GM21381 (cell line): ENCODE measurements around the gene WNT3.

Source experiments
- ATAC-seq: cut with Tn5 transposase; IDR thresholded peaks from one replicate; pipeline ENCODE4 v1.9.1; 2021; ENCODE audit warnings: mild to moderate bottlenecking, moderate library complexity; ENCODE audit not compliant: unreplicated experiment

Gene WNT3

DNA sequence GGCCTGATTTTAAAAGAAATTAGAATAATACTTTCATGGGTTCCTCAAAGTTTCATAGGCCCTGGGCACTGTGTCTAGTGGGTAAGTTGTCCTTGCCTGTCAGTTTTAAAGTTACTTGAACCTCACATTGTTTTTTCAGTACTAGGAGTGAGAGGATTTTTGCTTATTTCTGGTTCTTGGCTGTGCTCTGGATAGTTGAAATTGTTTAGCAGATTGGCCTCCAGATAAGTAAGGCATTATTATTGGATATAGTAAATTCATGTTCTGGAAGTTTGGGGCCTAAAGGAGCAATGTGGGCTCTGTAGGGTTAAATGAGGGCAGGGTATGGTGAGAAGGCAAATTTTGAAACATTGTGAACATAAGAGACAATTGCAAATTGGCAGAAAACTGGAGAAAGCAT is 78.5 kb downstream of the WNT3 start:
- no peak for ATAC-seq

DNA sequence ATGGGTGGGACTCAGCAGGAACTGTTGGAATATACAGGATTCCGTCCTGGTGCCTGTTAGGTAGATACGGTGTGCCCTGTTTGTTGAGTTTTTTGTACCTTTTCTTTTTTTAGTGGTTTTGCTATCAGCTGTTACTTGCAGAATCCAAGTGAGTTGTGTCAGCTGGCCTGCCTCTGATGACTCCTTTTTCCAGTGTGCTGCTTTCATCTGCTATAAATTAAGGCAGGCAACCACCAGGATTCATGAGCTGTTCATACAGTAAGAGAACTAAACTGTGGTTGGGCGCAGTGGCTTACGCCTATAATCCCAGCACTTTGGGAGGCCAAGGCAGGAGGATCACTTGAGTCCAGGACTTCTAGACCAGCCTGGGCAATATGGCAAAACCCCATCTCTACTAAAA is 79.9 kb downstream of the WNT3 start:
- ATAC-seq = no peak

DNA sequence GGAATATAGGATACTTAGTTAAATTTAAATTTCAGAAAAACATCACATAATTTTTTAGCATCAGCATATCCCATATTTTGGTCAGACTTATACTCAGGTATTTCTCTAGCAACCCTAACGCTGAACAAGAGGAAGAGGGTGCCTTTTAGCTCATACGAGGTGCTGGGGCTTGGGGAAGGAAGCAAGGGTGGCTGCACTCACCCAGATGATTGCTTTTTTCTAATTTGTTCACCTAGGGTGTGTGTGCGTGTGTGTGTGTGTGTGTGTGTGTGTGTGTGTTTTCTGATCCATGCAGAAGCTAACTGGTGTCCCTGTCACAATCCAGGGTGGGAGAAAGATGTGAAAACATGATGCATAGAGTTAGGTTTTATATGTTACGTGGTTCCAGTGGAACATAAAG is 81.2 kb downstream of the WNT3 start:
- ATAC-seq = no peak

DNA sequence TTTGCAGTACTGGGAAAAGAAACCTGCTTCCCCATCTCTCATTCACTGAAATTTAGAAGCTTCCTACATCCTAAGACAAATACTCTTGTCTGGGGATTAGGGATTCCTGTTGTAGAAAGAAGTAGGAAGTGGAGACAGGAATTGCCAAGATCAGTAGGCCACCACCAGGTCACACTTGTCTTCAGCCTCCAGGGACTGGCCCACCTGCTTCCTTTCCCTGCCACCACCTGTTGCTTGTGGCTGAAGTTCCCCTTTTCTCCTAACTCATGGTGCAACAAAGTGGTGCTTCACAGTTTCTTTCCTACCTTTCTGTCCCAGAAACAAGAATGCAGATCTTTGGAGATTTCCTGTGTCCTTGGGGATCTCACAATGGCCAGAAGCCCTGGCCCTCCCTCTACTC is 82.4 kb downstream of the WNT3 start:
- no peak for ATAC-seq

DNA sequence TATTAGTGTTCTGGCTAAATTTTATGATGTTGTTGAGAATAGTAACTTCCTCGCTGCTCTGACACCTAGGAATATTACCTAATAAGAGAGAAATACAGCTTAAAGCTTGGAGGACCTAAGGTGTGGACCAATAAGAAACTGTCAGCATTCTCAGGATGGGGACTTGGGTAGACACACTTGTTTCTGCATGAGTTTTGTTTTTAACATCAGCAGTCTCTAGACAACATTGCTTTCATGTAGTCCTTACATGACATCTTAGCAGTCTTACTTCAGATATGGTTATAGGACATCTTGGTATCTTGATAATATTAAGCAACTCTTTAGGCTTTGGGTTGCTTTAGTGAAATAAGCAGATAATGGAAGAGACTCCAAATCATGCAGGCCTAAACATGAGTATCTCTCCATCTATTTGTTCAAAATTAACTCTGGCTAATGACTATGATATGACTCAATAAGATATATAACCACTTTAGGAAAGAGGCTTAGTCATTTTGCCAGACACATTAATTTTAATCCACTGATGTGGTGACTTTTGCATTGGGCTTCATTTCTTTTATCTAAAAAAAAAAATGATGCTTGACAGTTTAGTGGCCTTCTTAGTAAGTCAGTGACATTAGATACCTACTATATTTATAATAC is 84.5 kb downstream of the WNT3 start:
- ATAC-seq = no peak

DNA sequence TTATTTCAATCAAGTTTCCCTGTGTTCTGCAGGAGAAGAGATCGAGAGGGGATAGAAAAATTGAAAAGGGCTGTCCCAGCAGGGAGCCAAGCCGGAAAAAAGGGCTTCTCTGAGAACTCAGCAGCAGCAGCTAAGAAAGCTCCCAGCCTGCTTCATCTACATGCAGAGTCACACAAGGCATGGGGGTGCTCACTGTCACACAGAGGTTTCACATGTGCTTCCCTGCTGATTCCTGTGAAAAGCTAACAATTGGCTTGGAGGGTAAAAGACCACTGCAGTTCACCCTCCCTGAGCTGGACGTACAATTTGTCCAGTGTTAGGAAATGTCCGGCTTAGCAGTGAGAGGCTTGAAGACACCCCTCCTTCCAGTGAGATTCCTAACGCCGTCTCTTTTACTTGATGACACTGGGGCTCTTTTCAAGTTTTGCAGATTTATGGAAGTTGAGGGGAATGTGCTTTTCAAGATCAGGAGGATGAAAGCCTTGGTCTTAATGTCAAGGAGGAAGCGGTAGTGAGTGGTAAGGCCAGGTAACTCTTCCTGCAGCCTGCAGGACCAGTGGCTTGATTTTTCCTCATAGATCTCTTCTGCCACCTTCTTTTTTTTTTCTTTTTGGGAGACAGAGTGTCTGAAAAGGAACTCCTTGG is 85.6 kb downstream of the WNT3 start:
- ATAC-seq = no peak

DNA sequence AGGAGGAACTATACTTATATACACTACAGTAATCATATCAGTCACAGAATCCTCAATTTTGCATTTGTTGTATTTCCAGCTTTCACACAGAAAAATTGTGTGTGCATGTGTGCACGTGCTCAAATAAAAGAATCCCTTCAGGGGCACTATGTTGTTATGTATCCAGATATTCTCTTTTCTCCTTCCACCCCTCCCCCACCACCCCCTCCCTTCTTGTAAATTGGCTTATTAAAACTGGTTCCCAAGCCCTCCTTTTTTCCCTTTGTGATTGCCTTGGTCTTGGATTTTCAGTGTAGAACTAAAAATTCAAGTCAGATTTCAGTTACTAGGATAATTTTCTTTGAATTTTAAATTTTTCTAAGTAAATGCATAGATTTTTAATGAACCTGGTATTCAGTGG is 86.3 kb downstream of the WNT3 start:
- ATAC-seq = no peak

DNA sequence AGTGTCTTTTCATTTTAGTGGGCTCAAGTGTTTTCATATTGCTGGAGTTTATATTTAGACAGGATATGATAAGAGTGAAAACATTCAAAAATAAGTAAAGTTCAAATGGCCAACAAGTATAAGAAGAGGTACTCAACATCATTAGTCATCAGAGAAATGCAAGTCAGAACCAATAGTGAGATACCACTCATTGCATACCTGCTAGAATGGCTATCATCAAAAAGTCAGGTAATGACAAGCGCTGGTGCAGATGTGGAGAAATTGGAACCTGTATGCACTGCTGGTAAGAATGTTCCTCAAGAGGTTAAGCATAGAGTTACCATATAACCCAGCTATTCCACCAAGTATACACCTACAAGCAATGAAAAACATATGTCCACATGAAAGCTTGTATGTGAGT is 87.8 kb downstream of the WNT3 start:
- no peak for ATAC-seq

DNA sequence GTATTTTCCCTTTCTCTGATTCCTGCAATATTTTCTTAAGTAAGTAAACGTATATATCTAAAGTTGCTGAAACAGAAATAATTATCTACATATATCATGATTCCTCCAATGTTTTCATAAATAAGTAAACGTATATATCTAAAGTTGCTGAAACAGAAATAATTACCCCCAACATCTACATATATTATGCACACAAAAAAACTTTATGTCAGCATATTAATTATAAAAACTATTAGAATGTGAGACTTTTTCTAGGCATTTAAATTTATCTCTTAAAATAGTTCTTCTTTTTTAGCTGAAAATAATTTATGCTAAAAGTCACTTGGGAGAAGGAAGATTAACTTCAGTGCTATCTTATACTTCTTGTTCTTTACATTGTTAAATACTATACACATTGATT is 88.5 kb downstream of the WNT3 start:
- no peak for ATAC-seq

DNA sequence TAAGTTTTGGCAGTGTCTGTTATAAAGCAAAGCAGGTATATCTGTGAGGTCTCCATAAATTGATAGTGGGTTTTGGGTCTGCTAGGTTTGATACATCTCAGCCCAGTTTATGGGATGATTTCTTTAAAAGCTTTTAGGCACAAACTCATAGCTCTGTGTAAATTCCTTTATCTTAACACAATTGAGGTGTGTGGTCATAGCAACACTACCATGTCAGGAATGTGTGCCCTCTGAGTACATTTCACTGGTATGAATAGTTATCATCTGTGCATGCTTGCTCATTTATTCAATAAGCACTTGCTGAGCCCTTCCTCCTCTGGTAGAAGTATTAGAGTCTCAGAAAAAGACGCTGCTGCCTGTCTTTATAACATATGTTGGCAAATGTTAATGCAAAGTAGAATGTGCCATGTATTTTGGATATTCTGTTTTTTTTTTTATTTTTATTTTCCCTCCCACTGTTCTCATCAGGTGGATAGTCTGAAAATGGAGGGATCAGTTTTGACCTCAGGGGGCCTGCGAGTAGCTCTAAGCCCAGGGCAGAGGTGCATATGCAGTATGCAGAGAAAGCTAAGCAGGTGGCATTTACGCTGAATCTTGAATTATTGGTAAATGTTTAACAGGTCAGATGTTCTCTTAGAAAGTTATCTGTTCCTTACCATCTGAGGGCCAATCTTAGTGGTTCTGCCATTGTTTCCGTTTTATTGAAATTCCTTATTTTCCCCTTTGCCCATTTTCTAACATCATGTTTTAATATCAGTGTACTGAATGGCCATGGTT is 90.7 kb downstream of the WNT3 start:
- ATAC-seq = no peak

DNA sequence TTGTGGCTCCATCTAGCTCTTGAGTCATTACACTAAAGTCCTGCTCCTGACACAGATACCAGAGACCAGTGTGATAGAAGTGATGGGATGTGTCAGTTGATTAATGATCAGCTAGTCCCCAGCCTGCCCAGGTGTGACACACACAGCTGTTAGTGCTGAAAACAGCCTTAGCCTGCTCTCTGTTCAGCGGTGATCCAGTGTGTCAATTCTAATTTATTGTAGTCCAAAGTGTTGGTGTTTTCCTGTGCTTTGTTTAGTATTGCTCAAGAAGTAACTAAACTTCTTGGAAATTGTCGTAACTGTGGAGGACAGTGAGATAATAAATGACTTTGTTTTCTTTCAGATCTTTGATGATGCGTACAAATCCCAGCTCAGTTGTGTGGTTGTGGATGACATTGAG is 92.3 kb downstream of the WNT3 start:
- no peak for ATAC-seq

DNA sequence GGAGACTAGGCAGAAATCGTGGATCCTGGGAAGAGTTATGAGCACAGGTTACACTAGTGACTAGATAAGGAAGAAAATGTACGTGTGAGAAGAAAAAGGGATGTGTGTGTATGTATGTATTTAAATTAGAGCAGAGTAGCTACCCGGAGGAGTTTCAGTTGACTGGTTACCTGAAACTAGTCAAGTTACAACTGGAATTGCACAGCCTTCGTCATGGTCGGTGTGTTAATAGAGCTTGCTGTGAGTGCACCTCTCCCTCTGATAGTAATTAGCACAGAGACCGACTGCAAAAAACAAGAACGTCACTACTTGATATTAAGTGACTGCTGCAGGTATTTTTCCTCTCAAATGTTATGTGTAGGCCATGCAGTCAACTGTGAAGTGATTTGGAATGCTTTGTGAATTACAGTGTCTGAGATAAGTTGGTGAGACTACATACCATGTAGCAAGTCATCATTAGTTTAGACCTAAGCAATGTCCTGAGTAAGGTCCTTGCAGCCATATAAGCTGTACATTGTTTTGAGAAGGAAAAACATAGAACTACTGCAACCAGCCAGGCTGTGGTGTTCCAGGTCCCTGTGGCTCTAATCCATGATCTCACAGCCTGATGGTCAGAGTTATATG is 95.7 kb downstream of the WNT3 start:
- ATAC-seq = no peak

DNA sequence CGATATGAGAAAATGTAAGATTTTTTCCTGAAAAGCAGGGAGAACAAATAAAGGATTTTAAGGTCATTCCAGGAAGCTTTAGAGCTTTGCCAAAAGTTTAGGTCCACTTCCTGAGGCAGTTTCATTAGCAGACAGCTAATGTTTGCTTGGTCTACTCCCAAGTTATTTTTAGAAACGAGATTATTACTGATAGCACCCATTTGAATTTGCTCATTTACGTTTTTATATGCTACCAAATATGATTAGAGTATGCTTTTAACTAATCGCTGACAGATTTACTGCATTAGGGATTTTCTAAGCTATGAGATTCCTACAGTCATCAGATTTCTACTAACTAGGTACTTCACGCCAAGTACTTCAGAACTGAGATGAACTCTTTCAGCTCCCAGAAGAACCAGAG is 98.1 kb downstream of the WNT3 start:
- no peak for ATAC-seq

DNA sequence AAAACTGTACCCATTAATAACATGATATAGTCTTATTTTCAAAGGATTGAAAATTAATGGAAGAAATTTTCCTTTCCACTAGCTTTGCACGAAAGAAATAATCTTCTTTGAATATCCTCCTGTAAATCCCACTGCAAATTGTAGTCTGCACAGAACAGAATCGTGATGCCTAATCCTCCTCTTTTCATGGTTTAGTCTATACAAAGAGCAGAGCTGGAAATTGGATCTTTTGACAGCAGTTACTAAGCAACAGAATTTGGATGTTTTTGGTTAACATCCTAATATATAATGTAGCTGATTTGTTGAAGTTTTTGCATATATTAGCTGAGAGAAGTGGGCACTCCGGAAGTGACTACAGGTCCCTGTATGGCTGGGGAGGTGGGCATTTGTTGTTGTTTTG is 98.6 kb downstream of the WNT3 start:
- no peak for ATAC-seq

DNA sequence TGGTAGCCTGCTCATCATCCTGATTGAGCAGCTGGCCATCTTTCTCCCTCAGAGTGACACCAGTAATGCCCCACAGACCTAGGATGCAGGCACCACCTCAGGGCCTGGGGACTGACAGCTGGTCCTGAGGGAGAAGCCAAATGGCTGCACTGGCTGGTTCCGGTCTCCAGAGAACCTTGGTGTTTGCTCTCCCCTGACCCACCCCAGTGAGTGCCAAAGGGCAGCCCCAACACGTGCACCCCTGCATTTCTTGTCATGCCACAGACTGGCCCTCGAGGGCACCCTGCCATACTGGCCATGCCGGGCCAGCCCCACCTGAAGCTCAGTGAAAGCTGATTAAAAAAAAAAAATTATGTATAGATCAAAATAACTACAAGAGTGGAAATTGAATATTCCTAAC is 100.5 kb downstream of the WNT3 start:
- no peak for ATAC-seq
